GM12801 (cell line): ENCODE results near the gene RTL1.

Experiments used
- TF ChIP-seq, protein P1 (sequence below): IDR thresholded peaks from one replicate; pipeline ENCODE4 v1.5.1; 2011; ENCODE audit warnings: control low read depth; ENCODE audit not compliant: insufficient read length; ENCODE audit errors: extremely low read depth

Gene RTL1

DNA sequence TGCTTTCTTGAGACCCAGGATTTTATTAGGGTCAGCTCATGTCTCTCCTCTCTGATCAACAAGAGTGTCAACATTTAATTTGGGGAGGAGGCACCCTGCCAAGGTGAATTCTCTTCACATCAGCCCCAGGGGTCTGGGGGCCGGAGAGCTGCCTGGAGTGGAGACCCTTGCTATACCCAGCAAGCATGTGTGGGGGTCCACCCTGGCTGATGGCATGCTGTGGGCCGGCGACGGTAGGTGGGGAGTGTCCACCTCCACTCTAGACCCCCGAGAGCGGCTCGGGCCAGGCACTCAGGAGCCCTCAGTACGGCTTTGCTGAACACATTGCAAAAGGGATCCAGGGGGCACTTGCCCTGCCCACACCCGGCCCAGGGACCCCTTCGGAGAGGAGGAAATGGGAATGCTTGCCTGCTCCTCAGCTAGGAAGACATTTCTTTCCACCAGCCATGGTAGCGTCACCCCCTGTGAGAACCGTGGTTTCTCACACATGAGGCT lies 67.2 kb downstream of the RTL1 start:
- TF ChIP-seq, protein P1, sequence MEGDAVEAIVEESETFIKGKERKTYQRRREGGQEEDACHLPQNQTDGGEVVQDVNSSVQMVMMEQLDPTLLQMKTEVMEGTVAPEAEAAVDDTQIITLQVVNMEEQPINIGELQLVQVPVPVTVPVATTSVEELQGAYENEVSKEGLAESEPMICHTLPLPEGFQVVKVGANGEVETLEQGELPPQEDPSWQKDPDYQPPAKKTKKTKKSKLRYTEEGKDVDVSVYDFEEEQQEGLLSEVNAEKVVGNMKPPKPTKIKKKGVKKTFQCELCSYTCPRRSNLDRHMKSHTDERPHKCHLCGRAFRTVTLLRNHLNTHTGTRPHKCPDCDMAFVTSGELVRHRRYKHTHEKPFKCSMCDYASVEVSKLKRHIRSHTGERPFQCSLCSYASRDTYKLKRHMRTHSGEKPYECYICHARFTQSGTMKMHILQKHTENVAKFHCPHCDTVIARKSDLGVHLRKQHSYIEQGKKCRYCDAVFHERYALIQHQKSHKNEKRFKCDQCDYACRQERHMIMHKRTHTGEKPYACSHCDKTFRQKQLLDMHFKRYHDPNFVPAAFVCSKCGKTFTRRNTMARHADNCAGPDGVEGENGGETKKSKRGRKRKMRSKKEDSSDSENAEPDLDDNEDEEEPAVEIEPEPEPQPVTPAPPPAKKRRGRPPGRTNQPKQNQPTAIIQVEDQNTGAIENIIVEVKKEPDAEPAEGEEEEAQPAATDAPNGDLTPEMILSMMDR = no peak

DNA sequence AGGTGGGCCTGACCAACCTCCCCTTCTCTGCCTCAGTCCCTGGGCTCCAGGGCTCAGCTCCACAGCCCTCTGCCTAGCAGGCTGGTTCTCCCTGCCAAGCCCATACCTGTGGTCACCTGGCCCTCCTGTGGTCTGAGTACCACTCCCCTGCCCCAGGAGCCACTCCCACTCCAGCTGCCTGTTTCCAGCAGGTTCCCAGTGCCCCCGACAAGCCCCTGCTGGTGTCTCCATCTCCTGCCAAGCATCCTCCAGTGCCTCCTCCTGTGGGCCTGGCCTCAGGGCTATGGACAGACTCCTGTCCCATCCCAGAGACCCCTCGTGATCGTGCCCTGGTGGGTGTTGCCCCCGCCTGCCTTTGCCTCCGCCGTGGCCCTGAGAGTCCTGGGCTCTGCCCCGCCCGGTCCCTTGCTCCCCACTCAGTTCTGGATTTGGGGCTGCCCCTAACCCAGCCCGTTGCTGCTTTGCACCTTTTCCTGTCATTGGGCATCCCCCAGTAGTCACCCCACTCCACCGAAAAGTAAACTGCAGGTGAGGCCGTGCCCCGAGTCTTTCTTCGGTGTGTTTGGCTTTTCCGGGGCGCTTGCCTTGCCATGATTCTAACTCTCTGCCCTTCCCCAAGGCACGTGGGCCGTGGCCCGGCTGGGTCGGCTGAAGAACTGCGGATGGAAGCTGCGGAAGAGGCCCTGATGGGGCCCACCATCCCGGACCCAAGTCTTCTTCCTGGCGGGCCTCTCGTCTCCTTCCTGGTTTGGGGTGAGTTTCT lies 67.8 kb downstream of the RTL1 start:
- TF ChIP-seq, protein P1 = no peak

GRCh38 chr14:100834794-100835547 lies 68.6 kb downstream of the RTL1 start:
- TF ChIP-seq, protein P1 = no peak

DNA sequence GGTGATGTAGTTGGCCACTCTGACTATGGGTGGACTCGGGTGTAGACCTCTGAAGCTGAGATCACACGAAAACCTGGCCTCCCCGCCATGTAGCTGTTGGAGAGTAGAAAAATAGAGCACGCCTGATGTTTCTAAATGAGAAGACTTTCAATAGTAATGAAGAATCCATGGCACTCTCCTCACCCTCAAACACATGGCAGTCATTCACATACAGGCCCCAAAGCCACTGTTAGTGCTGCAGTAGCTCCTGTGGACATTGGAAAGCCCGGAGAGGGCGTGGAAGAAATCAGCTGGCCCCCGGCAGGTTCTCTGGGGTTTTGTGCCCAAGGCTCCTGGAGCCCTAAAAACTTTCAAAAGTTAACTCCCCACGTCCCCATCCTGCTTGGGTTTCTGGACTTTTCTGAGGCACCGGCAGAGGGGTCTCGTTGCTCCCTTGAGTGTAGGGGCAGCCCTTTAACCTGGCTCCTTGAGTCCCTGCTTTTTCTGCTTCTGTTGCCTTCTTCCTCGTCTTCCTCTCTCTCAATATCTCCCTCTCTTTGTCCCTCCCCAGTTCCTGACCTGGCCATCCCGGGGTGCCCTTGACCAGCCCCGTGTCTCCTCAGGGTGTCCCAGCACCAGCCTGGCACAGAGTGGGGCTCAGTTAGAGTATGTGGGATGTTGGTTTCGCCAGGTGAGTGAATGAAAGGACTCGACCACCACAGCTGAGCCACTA lies 69.3 kb downstream of the RTL1 start:
- TF ChIP-seq, protein P1 = no peak

GRCh38 chr14:100832311-100832960 lies 71.1 kb downstream of the RTL1 start:
- TF ChIP-seq, protein P1 = no peak

GRCh38 chr14:100830681-100831080 lies 72.8 kb downstream of the RTL1 start:
- TF ChIP-seq, protein P1 = no peak
